ENCODE data around the gene SUFU. TPM values are rescaled to one million over a fixed set of nuclear protein-coding genes. Genes with fewer than 3 reads are reported as not detected.
A peak's percentile ranks its signal among the peaks of the same experiment; 100 is the strongest.

Gene SUFU
- total RNA-seq, 1 experiment from 2014 or later: 13.1 TPM

DNA sequence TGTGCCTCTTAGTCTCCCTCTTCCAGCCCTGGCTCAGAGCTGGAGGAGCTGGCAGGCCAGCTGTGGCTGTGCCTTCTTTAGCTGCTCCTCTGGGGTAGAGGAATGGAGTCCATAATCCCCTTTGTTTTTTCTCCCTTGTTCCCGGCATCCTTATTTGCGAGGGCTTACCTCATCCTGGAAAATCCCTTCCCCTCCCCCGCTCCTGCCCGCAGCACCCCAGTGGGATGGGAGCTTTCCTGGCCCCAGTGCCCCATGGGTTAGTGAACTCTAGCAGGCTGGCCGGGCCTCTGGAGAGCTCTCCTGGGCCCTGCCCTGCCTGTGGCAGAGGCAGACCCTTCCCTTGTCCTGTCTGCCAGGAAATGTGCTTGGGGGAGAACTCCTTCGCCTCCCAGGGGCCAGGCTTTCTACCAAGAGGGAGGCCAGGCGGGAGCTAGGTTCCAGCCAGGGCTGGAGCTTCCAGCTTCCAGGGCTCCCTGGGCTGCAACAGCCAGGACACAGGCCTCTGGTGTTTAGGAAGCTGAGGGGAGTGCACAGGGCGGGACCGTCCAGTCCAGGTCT is 124.0 kb downstream of the SUFU start:
- H3K4me3 Mint-ChIP-seq: peak overlapping the region; percentile 34
- no peaks in the 10 kb centered on the region for H3K9me3 Mint-ChIP-seq
- TF ChIP-seq FOXP4 (CRISPR knock-in tag; IDR thresholded peaks at IDR 0.05): 0 out of 2 replicates have a peak, but pooled peaks have one; percentile 9
- TF ChIP-seq SOX15 (CRISPR knock-in tag; IDR thresholded peaks at IDR 0.05): no peak
- peak; percentile 92 for TF ChIP-seq ZNF281 (CRISPR knock-in tag; IDR thresholded peaks at IDR 0.05)
- no peak for TF ChIP-seq PRRX2 (CRISPR knock-in tag; IDR thresholded peaks at IDR 0.05)
- peak; percentile 73 for DNase-seq (ENCODE audit: low spot score)
- peaks cover 76% of the 10 kb centered on the region for H3K4me1 Mint-ChIP-seq
- ChIA-PET CTCF (interaction anchor here (0.8 to 5.1 kb wide), 12 partner anchors 9 to 87 kb away, joined by 3 to 45 read pairs (median 6); partner anchors contain the start of genes ARL3 and TRIM8), POLR2A (interaction anchor here (0.6 to 2.9 kb wide), 8 partner anchors 9 to 683 kb away, joined by 3 to 22 read pairs (median 4); partner anchors contain the start of gene TRIM8)
- ATAC-seq: peak; percentile 38
- no peaks in the 10 kb centered on the region for H3K36me3 Mint-ChIP-seq
- H3K27me3 Mint-ChIP-seq (ENCODE audit: low read depth): no peaks in the 10 kb centered on the region
- peak overlapping the region; percentile 99 for H3K27ac Mint-ChIP-seq

DNA sequence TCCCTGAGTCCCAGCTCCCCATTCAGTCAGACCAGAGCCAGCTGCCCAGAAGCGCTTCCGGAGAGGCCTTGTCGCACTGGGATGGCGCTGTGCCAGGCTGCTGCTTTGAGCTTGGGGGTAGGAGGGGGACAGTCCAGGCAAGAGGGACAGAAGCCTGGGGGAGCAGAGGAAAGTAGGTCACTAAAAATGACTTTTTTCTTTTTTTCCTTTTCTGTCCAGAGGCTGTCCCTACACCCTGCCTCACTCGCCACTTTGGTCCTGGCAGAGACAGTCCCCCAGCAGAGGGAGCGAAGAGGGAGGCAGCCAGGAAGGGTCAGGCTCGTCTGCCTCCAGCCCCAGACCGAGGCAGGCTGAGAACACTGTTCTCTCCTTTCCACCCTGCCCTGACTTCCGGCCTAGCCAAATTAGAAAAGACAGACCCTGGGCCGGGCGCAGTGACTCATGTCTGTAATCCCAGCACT is 124.7 kb downstream of the SUFU start:
- no peak overlapping the region for H3K4me3 Mint-ChIP-seq
- POLR2A ChIA-PET: interaction anchor here (0.6 to 2.9 kb wide), 9 partner anchors 9 to 301 kb away, joined by 3 to 22 read pairs (median 4); partner anchors contain the start of genes ARL3 and TRIM8
- H3K4me1 Mint-ChIP-seq: peaks cover 82% of the 10 kb centered on the region
- no peak for TF ChIP-seq IRF1 (CRISPR knock-in tag; IDR thresholded peaks at IDR 0.05)
- TF ChIP-seq, protein P1, sequence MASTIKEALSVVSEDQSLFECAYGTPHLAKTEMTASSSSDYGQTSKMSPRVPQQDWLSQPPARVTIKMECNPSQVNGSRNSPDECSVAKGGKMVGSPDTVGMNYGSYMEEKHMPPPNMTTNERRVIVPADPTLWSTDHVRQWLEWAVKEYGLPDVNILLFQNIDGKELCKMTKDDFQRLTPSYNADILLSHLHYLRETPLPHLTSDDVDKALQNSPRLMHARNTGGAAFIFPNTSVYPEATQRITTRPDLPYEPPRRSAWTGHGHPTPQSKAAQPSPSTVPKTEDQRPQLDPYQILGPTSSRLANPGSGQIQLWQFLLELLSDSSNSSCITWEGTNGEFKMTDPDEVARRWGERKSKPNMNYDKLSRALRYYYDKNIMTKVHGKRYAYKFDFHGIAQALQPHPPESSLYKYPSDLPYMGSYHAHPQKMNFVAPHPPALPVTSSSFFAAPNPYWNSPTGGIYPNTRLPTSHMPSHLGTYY (CRISPR knock-in tag; IDR thresholded peaks at IDR 0.05): no peak
- no peak for TF ChIP-seq TEAD1 (CRISPR knock-in tag; IDR thresholded peaks at IDR 0.05)
- TF ChIP-seq NFYB (CRISPR knock-in tag; conservative IDR thresholded peaks at IDR 0.05; ENCODE audit: low read depth): no peak
- TF ChIP-seq JAZF1 (CRISPR knock-in tag; IDR thresholded peaks at IDR 0.05): no peak
- TF ChIP-seq, protein P2, sequence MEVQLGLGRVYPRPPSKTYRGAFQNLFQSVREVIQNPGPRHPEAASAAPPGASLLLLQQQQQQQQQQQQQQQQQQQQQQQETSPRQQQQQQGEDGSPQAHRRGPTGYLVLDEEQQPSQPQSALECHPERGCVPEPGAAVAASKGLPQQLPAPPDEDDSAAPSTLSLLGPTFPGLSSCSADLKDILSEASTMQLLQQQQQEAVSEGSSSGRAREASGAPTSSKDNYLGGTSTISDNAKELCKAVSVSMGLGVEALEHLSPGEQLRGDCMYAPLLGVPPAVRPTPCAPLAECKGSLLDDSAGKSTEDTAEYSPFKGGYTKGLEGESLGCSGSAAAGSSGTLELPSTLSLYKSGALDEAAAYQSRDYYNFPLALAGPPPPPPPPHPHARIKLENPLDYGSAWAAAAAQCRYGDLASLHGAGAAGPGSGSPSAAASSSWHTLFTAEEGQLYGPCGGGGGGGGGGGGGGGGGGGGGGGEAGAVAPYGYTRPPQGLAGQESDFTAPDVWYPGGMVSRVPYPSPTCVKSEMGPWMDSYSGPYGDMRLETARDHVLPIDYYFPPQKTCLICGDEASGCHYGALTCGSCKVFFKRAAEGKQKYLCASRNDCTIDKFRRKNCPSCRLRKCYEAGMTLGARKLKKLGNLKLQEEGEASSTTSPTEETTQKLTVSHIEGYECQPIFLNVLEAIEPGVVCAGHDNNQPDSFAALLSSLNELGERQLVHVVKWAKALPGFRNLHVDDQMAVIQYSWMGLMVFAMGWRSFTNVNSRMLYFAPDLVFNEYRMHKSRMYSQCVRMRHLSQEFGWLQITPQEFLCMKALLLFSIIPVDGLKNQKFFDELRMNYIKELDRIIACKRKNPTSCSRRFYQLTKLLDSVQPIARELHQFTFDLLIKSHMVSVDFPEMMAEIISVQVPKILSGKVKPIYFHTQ (CRISPR knock-in tag; IDR thresholded peaks at IDR 0.05): no peak
- no peak for TF ChIP-seq JUN (CRISPR knock-in tag; IDR thresholded peaks at IDR 0.05)
- no peak for TF ChIP-seq FOXP1 (CRISPR knock-in tag; IDR thresholded peaks at IDR 0.05; ENCODE audit: borderline replicate concordance)
- no peak for TF ChIP-seq IRF2 (CRISPR knock-in tag; IDR thresholded peaks at IDR 0.05; ENCODE audit: borderline replicate concordance, low read depth)
- no peak for TF ChIP-seq ZNF138 (CRISPR knock-in tag; conservative IDR thresholded peaks at IDR 0.05)
- TF ChIP-seq FOXK1 (CRISPR knock-in tag; IDR thresholded peaks at IDR 0.05): no peak
- no peak for TF ChIP-seq ATF1 (CRISPR knock-in tag; IDR thresholded peaks at IDR 0.05)
- no peak for TF ChIP-seq ZNF232 (CRISPR knock-in tag; IDR thresholded peaks at IDR 0.05)
- H3K27ac Mint-ChIP-seq: peak overlapping the region; percentile 90
- H3K9me3 Mint-ChIP-seq: no peaks in the 10 kb centered on the region
- DNase-seq (ENCODE audit: low spot score): no peak
- CTCF ChIA-PET: interaction anchor here (0.6 to 5.1 kb wide), 10 partner anchors 10 to 87 kb away, joined by 3 to 45 read pairs (median 6); partner anchors contain the start of genes ARL3 and TRIM8
- H3K27me3 Mint-ChIP-seq (ENCODE audit: low read depth): no peaks in the 10 kb centered on the region
- H3K36me3 Mint-ChIP-seq: no peaks in the 10 kb centered on the region
- no peak for ATAC-seq
